Measurements from ENCODE around the gene BMP8A.

DNA sequence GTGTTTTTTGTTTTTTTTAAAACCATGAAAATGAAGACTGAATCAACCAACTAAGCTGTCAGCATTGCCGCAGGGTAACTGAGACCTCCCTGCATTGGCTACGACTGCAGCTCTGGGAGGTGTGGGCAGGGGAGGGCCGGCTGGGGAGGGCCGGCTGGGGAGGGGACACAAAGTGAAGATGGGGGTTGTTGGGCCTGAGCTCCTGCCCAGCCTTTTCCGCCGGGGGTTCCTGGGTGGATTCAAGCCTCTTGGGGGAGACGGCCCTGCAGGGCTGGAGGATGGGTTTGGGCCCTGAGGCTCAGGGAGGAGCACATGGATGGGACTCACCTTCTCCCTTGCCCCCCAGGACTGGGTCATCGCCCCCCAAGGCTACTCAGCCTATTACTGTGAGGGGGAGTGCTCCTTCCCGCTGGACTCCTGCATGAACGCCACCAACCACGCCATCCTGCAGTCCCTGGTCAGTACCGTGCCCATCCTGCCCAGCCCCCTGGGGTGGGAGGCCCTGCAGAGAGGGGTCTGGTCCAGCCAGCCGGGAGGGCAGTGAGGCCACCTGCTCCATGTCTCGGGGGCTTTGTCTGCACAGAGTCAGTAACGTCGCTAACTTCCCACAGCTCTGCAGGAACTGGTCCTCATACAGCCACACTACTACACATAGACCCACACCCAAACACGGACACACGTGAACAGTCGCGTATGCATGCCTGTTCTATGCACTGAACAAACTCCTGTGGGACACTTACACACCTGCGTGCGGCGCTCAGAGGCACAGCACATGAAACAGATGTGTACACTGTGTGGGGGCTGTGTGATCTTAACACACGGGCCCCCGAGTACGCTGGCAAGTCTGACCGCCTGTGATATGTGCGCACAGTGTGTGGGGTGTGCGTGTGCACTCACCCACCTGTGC, 31.5 kb downstream of the BMP8A start:
- TF ChIP-seq, protein P1, sequence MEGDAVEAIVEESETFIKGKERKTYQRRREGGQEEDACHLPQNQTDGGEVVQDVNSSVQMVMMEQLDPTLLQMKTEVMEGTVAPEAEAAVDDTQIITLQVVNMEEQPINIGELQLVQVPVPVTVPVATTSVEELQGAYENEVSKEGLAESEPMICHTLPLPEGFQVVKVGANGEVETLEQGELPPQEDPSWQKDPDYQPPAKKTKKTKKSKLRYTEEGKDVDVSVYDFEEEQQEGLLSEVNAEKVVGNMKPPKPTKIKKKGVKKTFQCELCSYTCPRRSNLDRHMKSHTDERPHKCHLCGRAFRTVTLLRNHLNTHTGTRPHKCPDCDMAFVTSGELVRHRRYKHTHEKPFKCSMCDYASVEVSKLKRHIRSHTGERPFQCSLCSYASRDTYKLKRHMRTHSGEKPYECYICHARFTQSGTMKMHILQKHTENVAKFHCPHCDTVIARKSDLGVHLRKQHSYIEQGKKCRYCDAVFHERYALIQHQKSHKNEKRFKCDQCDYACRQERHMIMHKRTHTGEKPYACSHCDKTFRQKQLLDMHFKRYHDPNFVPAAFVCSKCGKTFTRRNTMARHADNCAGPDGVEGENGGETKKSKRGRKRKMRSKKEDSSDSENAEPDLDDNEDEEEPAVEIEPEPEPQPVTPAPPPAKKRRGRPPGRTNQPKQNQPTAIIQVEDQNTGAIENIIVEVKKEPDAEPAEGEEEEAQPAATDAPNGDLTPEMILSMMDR (conservative IDR thresholded peaks at IDR 0.05), result no peak
- no peak for TF ChIP-seq ZFX (IDR thresholded peaks at IDR 0.05)
